HUES48 (cell line): ENCODE results near the gene NAIF1.

Experiments
- H3K27ac ChIP-seq: one replicate; pipeline ENCODE4 v1.7.0; 2013; ENCODE audit warnings: low read depth, low read length, inconsistent platforms
- H3K27me3 ChIP-seq: 2 replicates; pipeline ENCODE4 v1.6.1; 2013; ENCODE audit warnings: mild to moderate bottlenecking, low read length; ENCODE audit not compliant: control insufficient read depth, insufficient read depth
- H3K36me3 ChIP-seq: 2 replicates; pipeline ENCODE4 v1.6.1; 2013; ENCODE audit warnings: low read length; ENCODE audit not compliant: control insufficient read depth, insufficient read depth
- H3K4me1 ChIP-seq: 2 replicates; pipeline ENCODE4 v1.6.1; 2013; ENCODE audit warnings: mild to moderate bottlenecking, low read length; ENCODE audit not compliant: control insufficient read depth, insufficient read depth
- H3K4me3 ChIP-seq: 2 replicates; pipeline ENCODE4 v1.5.1; 2013; ENCODE audit warnings: mild to moderate bottlenecking, low read depth, low read length
- H3K9ac ChIP-seq: 2 replicates; pipeline ENCODE4 v1.6.1; 2013; ENCODE audit warnings: mild to moderate bottlenecking, low read depth, low read length, moderate library complexity
- H3K9me3 ChIP-seq: 2 replicates; pipeline ENCODE4 v1.6.1; 2013; ENCODE audit warnings: low read length; ENCODE audit not compliant: control insufficient read depth, insufficient read depth

NAIF1 gene

DNA sequence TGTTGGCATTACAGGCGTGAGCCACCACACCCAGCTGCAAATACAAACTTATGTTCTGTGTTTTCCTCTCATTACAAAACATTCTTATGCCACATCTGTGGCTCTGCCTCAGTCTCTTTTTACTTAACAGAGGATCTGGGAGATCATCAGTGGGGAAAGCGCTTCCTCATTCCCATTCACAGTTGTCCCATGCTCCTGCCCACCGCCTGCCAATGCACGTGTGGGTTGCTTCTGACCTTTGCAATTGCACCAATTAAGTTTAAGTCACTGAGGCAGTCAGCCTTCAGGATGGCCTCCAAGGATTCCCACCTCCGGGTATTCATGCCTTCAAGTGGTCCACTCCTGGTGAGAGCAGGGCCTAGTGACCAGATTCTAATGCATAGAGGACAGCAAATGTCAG, 51.4 kb downstream of the NAIF1 start:
- no peak overlapping the region for H3K9ac ChIP-seq
- H3K4me3 ChIP-seq: no peak overlapping the region
- H3K27ac ChIP-seq: no peak overlapping the region
- H3K36me3 ChIP-seq: no peaks in the 10 kb centered on the region
- peaks cover 4% of the 10 kb centered on the region for H3K4me1 ChIP-seq
- no peaks in the 10 kb centered on the region for H3K27me3 ChIP-seq
- H3K9me3 ChIP-seq: no peaks in the 10 kb centered on the region
